ENCODE data around the gene IPO13.

Gene IPO13

DNA sequence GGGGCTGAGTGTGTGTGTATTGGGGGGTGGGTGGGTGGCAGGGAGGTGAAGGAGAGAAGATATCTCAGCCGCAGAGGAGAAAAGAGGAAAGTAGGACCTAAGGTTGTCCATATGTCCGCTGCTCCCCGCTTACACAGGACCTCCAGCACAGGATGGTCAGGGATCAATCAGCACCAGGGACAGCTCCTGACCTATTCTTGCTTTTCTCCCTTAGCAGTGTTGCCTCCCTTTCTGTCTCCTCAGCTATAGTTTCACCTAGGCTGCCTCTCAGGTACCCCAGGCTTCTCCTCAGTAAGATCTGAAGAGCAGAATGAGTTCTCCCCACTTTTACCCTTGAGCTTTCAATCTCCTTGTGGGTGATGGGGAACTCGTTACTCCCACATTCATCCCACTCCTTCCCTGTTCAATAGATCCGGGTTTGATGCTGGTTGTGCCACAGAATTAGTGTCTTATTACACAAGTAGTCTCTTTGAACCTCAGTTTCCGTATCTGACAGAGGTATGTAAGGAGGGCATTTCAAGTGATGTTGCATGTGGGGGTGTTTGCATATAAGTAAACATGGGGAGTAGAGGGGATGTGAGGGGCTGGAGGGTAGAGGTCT lies 21.7 kb downstream of the IPO13 start:
- in situ Hi-C loops (cut with MboI; ENCODE audit: low pct_unique_long_range_greater_than_20kb, low sequenced_read_pairs), result no loop called here
- no peak for DNase-seq

DNA sequence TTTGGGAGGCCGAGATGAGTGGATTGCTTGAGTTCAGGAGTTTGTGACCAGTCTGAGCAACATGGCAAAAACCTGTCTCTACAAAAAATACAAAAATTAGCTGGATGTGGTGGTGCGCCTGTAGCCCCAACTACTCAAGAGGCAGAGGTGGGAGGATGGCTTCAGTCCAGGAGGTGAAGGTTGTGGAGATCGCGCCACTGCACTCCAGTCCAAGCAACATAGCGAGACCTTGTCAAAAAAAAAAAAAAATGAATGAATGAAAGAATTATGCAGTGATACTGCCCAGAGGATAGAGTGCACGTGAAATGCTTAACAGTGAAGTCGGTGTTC lies 22.6 kb downstream of the IPO13 start:
- in situ Hi-C loops (cut with MboI; ENCODE audit: low pct_unique_long_range_greater_than_20kb, low sequenced_read_pairs), result no loop called here
- DNase-seq, result no peak

DNA sequence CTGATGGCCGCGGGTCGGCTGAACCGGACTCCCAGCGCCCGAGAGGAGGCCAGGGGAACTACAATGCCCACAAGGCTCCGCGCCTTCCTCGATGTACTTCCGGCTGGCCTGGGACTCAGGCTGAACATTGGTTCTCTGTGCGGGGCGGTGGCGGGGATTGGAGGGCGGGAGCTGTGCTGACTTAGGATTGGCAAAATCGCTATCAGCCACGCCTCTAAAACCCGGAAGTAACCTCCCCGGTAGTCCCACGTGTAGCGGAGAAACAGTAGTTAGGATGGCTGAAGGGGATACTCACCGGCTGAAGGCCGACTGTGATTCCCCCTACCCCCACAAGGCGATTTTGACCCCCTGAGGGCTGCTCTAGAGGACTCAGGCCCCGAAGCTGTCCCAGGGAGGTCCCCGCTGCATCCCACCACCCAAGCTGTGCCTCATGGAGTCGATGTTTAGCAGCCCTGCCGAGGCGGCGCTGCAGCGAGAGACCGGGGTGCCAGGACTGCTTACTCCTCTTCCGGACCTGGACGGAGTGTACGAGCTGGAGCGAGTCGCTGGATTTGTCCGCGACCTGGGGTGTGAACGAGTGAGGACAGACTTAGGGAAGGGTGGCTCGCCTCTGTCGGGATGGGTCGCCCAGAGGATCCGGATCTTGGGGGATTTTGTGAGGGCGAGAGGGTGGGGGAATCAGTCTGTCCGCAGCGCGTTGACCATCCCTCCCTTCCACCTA lies 23.2 kb downstream of the IPO13 start, which contains the start of gene DPH2:
Gene DPH2, plus strand, starts transcription at position 265 of the 721 bp plus-strand sequence. Its CDS starts 166 bp downstream, at position 431.
- in situ Hi-C loops (cut with MboI; ENCODE audit: low pct_unique_long_range_greater_than_20kb, low sequenced_read_pairs), result no loop called here
- peak; percentile 95 for DNase-seq

DNA sequence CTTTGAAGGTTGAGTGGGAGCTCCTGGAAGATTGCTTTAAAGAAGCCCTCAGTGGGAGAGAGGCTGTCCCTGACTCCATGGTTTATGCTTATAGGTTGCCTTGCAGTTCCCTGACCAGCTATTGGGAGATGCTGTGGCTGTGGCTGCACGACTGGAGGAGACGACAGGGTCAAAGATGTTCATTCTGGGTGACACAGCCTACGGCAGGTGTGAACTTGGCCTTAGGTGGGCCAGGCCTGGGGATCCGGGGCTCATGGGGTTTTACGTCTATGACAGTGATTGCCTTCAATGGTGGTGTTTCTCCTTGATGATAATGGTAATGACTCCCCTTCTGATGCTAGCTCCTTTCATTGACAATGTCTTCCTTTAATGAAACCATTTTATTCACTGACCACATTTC lies 23.8 kb downstream of the IPO13 start:
- no peak for DNase-seq
- in situ Hi-C loops (cut with MboI; ENCODE audit: low pct_unique_long_range_greater_than_20kb, low sequenced_read_pairs), result no loop called here

DNA sequence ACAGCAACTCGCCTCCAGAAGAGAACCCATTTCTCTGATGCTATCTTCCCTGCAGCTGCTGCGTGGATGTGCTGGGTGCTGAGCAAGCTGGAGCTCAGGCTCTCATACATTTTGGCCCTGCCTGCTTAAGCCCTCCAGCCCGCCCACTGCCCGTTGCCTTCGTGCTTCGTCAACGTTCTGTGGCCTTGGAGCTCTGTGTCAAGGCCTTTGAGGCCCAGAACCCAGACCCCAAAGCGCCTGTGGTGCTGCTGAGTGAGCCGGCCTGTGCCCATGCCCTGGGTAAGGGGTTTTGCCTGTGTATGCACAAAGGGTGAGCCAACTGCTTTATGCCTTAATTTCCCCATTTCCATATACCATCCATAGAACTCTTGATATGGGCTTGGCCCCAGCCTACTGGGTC lies 24.2 kb downstream of the IPO13 start:
- in situ Hi-C loops (cut with MboI; ENCODE audit: low pct_unique_long_range_greater_than_20kb, low sequenced_read_pairs), result no loop called here
- no peak for DNase-seq

DNA sequence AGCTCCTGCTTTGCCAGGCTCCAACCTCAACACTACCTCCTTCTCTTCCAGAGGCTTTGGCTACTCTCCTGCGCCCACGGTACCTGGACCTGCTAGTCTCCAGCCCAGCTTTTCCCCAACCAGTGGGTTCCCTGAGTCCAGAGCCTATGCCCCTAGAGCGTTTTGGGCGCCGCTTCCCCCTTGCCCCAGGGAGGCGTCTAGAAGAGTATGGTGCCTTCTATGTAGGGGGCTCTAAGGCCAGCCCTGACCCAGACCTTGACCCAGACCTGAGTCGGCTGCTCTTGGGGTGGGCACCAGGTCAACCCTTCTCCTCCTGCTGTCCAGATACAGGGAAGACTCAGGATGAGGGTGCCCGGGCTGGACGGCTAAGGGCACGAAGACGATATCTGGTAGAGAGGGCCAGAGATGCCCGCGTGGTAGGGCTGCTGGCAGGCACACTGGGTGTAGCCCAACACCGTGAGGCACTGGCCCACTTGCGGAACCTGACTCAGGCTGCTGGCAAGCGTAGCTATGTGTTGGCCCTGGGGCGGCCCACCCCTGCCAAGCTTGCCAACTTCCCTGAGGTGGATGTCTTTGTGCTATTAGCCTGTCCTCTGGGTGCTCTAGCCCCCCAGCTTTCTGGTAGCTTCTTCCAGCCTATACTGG lies 24.7 kb downstream of the IPO13 start:
- DNase-seq, result no peak
- in situ Hi-C loops (cut with MboI; ENCODE audit: low pct_unique_long_range_greater_than_20kb, low sequenced_read_pairs), result no loop called here

DNA sequence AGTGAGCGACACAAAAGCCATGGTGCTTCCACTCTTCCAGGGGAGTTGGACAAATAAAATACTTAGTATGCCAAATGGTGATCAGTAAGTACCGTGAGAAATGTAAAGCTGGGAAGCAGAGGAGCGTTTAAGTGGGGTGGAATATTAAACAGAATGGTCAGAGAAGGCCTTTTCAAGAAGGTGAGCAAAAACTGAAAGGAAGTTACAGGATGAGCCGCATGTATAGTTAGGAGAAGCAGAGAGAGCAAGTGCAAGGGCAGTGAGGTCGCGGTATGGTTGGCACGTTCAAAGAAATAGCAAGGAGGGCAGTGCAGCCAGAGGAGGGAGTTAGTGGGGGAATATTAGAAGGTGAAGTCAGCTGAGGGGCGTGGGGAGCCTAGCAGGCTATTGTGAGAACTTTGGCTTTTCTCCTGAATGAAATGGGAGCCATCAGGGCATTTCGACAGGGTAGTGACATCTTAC lies 27.3 kb downstream of the IPO13 start:
- no peak for DNase-seq
- in situ Hi-C loops (cut with MboI; ENCODE audit: low pct_unique_long_range_greater_than_20kb, low sequenced_read_pairs), result no loop called here

DNA sequence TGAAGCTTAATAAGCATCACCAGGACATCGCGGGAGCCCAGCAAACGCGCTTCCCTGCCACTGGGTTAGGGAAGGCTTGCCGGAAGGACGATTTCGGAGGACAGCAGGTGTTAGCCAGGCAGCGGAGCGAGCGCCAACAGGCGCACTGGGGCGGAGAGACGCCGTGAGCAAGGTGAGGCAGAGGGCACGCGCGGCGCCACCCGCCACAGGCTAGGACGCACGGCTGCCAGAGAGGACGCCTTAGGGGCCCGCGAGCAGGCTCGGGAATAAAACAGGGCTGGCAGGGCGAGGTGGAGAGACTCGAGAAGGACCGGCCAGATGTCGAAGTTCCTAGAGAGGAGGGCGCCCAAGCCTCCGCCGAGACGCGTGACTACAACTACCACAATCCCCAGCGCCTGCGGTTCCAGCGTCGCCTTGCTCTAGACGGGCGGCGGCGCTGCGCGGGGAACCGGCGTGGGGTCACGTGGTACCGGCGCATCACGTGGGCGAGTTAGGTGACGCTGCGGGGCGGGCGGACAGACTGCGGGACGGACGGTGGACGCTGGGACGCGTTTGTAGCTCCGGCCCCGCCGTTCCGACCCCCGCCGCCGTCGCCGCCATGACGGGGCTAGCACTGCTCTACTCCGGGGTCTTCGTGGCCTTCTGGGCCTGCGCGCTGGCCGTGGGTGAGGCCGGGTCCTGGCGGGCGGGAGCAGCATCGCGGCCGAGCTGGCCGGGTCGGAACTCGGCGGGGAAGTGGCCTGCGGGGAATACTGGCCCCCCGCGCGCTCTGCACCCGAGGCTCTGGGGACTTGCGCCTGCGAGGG lies 27.9 kb downstream of the IPO13 start, which contains the start of gene ATP6V0B:
Gene ATP6V0B, plus strand, starts transcription at position 518 of the 806 bp plus-strand sequence. Its CDS starts 81 bp downstream, at position 599.
- in situ Hi-C loops (cut with MboI; ENCODE audit: low pct_unique_long_range_greater_than_20kb, low sequenced_read_pairs), result no loop called here
- DNase-seq, result peak; percentile 93

DNA sequence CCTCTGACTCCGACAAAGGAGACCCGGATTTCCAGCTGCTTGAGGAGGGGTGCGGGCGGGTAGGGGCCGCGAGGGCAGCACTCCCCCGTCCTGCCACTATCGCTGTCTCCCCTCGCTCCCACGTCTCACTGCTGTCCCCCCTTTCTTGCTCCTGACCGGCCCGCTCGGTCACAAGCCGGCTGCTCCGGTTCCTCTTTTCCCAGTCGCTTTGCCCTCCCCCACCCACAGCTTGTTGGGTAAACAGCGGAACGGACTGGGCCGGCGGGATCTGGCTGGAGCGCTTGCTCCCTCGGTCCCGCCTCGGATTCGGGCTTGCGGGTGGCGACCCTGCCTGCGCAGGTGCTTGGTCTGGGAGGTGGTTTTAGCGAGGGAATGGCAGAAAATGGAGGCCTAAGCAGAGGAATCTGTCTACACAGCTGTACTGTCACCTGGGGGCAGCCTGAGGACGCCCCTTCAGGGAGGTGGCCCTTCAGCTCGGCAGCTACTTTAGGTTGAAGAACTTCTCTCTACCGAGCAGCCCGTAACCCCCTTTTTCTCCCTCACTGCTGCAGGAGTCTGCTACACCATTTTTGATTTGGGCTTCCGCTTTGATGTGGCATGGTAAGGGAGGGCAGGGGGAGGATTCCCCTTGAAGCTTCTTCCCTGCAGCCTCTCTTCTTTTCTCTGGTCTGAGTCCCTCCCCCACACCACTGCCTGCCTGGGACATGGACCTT lies 28.7 kb downstream of the IPO13 start:
- in situ Hi-C loops (cut with MboI; ENCODE audit: low pct_unique_long_range_greater_than_20kb, low sequenced_read_pairs), result no loop called here
- DNase-seq, result peak; percentile 77

DNA sequence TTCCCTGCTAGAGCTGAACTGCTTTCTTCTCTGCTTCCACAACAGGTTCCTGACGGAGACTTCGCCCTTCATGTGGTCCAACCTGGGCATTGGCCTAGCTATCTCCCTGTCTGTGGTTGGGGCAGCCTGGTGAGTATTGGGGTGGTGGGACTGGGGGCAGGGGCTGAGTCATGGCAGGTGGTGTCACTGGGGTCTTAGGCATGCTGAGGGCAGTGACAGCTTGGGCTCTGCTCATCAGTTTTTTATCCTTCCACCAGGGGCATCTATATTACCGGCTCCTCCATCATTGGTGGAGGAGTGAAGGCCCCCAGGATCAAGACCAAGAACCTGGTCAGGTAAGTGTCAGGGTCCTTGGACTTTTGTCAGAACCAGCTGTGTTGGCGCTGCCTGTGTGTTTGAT lies 29.3 kb downstream of the IPO13 start:
- DNase-seq, result peak; percentile 21
- in situ Hi-C loops (cut with MboI; ENCODE audit: low pct_unique_long_range_greater_than_20kb, low sequenced_read_pairs), result no loop called here

DNA sequence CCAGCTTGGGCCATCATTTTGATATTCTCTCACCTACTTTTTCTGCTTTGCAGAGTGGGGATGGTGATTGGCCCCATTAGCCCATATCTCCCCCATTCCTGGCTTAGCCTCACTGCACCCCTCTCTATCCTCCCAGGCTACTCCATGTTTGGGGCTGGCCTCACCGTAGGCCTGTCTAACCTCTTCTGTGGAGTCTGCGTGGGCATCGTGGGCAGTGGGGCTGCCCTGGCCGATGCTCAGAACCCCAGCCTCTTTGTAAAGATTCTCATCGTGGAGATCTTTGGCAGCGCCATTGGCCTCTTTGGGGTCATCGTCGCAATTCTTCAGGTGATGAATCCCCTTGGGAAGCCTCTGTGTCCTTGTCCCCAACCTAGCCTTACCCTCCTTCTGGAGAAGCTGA lies 30.1 kb downstream of the IPO13 start:
- no peak for DNase-seq
- in situ Hi-C loops (cut with MboI; ENCODE audit: low pct_unique_long_range_greater_than_20kb, low sequenced_read_pairs), result no loop called here

DNA sequence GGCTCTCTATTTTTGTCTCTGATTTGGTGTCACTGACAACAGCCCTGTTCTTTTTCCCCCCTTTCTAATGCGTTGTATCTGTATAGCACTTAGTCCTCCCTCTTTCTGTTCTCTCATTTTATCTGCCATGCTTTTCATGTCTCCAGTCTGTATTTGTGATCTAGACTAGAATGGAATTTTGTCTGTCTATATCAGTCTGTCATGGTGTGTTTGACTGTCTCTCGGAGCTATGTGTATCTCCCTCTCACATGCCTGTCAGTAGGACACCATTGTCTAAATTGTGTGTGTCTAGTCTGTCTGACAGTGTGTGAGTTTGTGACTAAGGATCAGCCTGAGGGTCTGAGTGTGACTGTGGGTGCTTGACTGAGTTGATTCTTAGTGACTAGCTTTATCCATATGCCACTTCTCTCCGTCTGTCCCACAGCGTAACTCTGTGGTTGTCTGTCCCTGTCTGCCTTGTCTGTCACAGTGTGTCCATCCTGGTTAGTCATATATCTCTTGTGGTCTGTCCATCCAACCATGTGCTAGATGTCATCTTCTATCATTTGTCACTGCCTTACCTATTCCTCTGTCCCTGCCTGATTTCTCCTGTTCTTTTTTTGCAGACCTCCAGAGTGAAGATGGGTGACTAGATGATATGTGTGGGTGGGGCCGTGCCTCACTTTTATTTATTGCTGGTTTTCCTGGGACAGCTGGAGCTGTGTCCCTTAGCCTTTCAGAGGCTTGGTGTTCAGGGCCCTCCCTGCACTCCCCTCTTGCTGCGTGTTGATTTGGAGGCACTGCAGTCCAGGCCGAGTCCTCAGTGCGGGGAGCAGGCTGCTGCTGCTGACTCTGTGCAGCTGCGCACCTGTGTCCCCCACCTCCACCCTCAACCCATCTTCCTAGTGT lies 30.9 kb downstream of the IPO13 start:
- no peak for DNase-seq
- in situ Hi-C loops (cut with MboI; ENCODE audit: low pct_unique_long_range_greater_than_20kb, low sequenced_read_pairs), result no loop called here

DNA sequence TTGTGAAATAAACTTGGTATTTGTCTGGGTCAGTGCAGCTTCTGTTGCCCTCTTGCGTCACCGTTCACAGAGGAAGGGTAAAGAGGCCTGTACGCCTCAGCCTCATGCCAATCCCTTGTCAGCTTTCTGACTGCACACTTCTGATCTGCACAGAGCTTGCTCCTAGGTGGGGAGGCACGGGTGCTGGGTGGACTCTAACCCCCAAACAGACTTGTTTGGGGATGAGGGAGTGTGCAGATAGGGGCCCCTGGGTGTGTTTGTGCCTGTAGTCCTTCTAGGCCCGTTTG lies 31.5 kb downstream of the IPO13 start:
- DNase-seq, result no peak
- in situ Hi-C loops (cut with MboI; ENCODE audit: low pct_unique_long_range_greater_than_20kb, low sequenced_read_pairs), result no loop called here

DNA sequence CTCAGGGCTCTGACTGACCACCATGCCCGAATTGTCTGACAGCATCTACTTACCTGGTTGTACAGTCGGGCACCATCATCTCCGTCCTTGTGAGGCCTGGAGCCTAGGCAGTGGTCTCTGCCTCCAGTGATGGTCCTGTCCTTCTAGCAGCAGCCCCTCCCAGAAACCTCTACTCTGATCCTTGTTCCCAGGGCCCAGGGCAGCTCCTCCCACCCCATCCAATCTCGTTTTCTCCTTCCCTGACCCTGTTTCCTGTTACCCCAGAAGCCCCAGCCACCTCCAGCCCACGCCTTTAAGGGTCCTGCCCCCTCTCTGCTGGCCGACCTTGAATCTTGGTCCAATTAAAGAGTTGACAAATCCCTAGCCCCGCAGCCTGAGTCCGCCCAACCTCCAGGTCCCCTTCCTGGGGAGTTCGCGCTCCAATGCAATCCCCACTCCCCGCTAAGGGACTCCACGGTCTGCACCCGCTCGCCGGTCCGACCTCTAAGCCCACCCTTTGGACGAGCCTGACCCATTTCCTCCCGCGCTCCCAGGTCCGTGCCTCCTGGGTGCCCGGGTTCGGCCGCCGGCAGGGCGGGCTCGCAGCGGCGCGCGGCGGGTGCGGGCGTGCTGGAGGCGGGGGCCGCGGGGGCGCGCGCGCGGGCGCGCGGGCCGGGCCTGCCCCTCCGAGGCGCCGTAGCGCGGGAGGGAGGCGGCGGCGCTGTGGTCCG lies 32.0 kb downstream of the IPO13 start, which contains the start of gene B4GALT2:
Gene B4GALT2, plus strand, starts transcription at position 660 of the 710 bp plus-strand sequence. CDS start 1,951 bp downstream, outside the sequence.
- peak; percentile 41 for DNase-seq
- in situ Hi-C loops (cut with MboI; ENCODE audit: low pct_unique_long_range_greater_than_20kb, low sequenced_read_pairs), result no loop called here

DNA sequence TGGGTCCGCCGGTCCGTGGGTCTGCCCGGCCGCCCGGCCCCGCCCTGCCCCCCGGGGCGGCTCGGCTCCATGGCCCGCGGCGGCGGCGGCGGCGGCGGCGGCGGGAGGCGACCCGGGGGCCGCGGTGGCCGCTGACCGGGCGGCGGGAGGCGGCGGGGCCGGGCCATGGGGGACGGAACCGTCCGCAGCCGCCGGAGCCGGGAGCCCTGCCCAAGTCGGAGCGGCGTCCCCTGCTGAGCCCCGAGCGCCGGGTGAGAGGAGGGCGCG lies 32.4 kb downstream of the IPO13 start:
- DNase-seq, result no peak
- in situ Hi-C loops (cut with MboI; ENCODE audit: low pct_unique_long_range_greater_than_20kb, low sequenced_read_pairs), result no loop called here

DNA sequence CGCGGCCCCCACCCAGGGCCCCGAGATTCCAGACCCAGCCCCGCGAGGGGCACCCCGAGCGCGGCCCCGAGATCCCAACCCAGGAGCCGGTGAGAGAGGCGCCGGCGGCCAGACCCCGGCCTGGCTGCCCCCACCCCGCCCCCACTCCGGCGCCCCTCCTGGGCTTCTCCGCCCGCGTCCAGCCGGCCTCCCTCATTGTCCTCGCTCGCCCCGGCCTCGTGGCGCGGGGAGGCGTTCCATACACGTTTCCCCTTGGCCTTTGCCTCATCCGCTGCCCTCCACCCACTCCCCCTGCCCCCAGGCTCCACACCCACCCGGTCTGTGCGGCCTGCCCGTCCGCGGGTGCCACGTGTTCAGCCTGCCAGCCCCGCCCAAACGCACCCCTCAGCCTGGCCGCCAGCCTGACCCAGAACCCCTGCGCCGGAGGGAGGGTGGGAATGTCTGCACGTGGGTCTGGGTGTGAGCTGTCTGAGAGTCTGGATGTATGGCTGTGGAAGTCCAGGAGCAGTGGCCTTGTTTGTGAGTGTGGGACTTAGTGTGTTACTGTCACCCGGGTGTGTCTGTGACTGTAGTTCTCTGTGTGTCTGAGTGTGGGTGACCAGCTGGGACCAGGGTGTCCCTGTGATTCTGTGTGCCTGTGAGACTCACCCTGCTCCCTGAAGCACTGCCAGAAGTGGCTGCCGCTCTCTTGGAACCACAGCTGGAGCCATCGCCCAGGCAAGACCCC lies 32.9 kb downstream of the IPO13 start:
- in situ Hi-C loops (cut with MboI; ENCODE audit: low pct_unique_long_range_greater_than_20kb, low sequenced_read_pairs), result no loop called here
- DNase-seq, result peak; percentile 38

Measured in KBM-7 (cell line).